HG02943 (cell line): ENCODE data around the gene MAML2.
"Not testable (repeated sequence)": the region's sequence is repeated elsewhere in the genome, so short reads cannot be mapped to it uniquely, and the experiment has no call there.

Experiments used
- ATAC-seq: cut with Tn5 transposase; IDR thresholded peaks from one replicate; pipeline ENCODE4 v1.9.1; 2021; ENCODE audit warnings: mild to moderate bottlenecking, low read depth, moderate library complexity; ENCODE audit not compliant: unreplicated experiment

MAML2 gene

GRCh38 chr11:96294289-96294688, 48.7 kb downstream of the MAML2 start:
- ATAC-seq: no peak

GRCh38 chr11:96293598-96294021, 49.4 kb downstream of the MAML2 start:
- peak; percentile 81 for ATAC-seq

- ATAC-seq: no peak
Measured at GRCh38 chr11:96293109-96293508, 49.9 kb downstream of the MAML2 start.

- no peak for ATAC-seq
Measured at GRCh38 chr11:96292291-96293010, 50.5 kb downstream of the MAML2 start.

- no peak for ATAC-seq
Measured at GRCh38 chr11:96290631-96291030, 52.4 kb downstream of the MAML2 start.

- no peak for ATAC-seq
Measured at GRCh38 chr11:96290031-96290430, 53.0 kb downstream of the MAML2 start.

- no peak for ATAC-seq
Measured at GRCh38 chr11:96288915-96289314, 54.1 kb downstream of the MAML2 start.

GRCh38 chr11:96287822-96288439, 55.1 kb downstream of the MAML2 start:
- ATAC-seq: no peak

- ATAC-seq: not testable (repeated sequence)
Measured at GRCh38 chr11:96285985-96286384, 57.0 kb downstream of the MAML2 start.

- ATAC-seq: no peak
Measured at GRCh38 chr11:96284917-96285316, 58.1 kb downstream of the MAML2 start.

- no peak for ATAC-seq
Measured at GRCh38 chr11:96284401-96284800, 58.6 kb downstream of the MAML2 start.

GRCh38 chr11:96282625-96283220, 60.3 kb downstream of the MAML2 start:
- no peak for ATAC-seq

- no peak for ATAC-seq
Measured at GRCh38 chr11:96280444-96280843, 62.6 kb downstream of the MAML2 start.

- no peak for ATAC-seq
Measured at GRCh38 chr11:96279896-96280290, 63.1 kb downstream of the MAML2 start.

GRCh38 chr11:96279018-96279895, 63.7 kb downstream of the MAML2 start:
- ATAC-seq: no peak

- ATAC-seq: no peak
Measured at GRCh38 chr11:96278039-96278897, 64.7 kb downstream of the MAML2 start.

GRCh38 chr11:96277696-96278038, 65.3 kb downstream of the MAML2 start:
- no peak for ATAC-seq

- no peak for ATAC-seq
Measured at GRCh38 chr11:96276836-96277235, 66.2 kb downstream of the MAML2 start.

GRCh38 chr11:96275801-96276594, 67.0 kb downstream of the MAML2 start:
- ATAC-seq: no peak
